Right renal pelvis (tissue), 4 donors: ENCODE measurements around the gene LDB2. TPM values are rescaled to one million over a fixed set of nuclear protein-coding genes. Genes with fewer than 3 reads are reported as not detected.

Experiments
- DNase-seq, 4 donors: peaks; one replicate each; pipeline ENCODE4 v3.0.0-alpha.2; 2013; ENCODE audit warnings: low read depth in 4 of 4, low spot score in 3 of 4, missing footprints in 1 of 4
- polyA plus RNA-seq, 4 donors: library from polyadenylated mRNA; unstranded; fragments of 120-200 nt; gene quantifications; one replicate each; pipeline ENCODE4 v1.2.1, GENCODE V29; 2013; ENCODE audit not compliant: insufficient read length in 4 of 4

Gene LDB2
- polyA plus RNA-seq, 4 donors: 84.4 to 109 (median 108) TPM

DNA sequence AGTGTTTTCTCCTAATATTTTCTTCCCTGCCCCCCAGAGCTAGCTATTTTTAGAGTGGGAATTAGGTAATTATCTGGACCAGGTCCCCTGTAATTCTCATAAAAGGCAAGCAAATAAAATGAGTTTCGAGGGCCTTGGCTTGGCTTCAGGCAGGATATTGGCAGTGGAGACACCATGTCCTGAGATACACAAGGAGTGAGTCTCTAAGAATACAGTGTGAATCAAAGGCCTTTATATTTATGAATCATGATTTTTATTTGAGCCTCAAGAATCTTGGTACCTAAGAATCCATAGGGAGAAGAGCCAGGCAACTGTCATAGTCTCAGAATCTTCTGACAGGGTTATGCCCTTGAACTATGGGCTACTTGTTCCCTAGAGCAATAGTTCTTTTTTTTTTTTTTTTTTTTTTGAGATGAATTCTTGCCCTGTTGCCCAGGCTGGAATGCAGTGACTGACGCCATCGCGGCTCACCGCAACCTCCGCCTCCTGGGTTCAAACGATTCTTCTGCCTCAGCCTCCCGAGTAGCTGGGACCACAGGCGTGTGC lies 205.4 kb downstream of the LDB2 start:
- DNase-seq: no peak

DNA sequence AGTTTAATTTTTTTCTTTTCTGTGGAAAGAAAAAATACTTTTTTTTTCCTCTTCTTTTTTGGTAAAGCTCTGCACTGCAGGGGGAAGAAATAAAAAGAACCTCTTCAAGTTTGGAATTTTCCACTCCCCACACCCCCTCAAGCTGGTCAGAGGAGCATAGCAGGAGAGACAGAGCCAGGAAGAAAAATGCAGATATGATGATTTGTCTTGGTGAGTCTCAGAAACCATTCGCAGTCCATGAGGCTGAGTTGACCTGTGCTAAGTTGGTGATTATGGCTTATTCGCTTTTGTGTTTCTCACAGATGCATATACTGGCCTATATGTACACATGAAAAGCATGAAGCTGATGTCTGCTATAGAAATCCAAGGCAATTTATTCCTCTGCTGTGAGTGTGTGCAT lies 205.9 kb downstream of the LDB2 start:
- no peak for DNase-seq

DNA sequence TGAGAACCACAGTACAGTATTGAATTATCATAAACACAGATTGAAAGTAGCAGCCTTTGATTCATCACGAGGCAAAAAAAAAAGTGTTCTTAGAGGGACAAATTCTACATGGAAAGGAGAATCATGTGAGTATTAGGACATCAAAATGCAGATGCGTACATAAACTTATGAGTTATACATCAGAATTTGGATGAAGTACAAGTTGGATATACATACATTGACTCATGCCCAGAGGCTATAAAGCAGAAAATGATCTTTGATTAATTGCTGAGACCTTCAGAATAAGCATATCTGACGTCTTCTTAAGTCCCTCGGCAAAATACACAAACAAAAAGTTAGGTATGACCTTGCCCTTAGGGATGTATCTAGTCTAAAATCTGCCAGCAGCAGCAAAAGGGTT lies 206.4 kb downstream of the LDB2 start:
- DNase-seq: no peak

DNA sequence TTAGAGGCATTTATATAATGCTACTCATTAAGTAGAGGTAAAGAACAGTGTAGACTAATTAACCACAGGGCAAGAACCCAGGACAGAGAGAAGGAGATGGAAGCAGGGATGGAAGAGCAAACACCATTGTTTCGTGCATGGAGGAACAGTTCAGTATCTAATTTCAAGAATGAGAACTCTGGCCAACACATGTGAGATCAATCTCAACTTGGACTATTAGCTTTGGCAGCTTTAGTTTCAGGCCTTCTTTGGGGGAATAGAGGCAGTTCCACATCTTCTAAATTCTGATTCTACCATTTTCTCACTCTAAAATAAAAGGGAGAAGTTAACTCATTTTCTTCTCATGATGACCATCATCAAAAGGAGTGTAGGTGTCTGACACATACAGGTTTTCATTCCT lies 207.0 kb downstream of the LDB2 start:
- no peak for DNase-seq

DNA sequence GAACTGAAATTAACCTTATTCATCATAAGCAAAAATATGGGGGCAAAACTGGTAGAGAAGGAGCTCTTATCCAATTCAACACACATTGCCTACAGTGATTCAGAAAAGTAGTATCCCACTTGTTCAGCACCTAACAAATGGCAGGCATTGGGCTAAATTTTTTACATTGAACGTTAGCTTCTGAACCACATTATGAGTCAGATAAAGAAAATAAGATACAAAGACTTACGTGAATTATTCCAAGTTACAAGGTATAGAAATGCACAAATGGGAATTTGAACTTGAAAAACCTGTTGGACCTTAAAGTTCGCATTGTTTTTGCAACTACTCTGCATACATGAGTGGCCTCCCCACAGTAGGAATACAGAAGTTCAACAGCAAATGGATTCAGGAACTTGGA lies 210.6 kb downstream of the LDB2 start:
- DNase-seq: no peak

DNA sequence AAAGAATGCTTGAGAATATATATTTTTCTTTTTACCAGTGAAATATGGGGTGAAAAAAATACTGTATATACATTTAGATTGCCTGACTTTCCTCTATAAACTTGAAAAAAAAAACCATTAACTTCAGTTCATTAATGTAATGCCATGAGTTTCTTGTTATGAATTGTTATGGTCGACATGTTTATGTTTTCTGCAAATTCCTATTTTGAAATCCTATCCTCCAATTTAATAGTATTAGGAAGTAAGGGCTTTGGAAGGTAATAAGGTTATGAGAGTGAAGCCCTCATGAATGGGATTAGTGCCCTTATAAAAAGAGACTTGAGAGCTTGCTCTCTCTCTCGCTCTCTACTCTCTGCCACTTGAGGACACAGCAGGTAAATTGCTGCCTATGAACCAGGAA lies 211.4 kb downstream of the LDB2 start:
- DNase-seq: no peak

DNA sequence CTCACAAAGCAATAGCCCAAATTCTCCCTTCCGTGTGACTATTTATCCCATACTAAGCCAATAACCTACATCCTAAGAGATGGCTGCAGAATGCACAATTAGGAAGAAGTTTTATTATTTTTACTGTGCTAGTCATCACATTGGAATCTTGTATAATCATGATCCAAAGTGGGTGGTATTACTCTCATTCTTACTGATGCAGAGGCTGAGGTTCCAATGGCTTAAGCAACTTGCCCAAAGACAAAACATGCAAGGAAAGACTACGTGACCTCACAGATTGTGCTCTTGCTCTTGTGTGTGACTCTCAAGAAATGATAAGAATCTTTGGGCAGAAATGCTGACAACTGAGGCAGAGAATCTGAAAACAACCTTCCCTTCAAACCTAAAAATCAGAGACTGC lies 212.2 kb downstream of the LDB2 start:
- no peak for DNase-seq

DNA sequence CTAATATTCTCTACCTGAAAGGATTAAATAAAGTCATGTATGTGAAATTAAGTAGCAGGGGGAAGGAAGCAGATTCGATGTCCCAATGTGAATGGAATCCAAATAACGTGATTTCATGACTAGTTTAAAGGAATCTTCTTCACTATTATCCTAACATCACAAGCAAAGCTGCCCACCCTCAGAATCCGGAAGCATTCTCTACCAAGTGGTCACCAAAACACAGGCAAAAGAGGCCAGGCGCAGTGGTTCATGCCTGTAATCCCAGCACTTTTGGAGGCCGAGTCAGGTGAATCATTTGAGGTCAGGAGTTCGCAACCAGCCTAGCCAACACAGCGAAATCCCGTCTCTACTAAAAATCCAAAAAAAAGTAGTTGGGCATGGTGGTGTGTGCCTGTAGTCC lies 212.9 kb downstream of the LDB2 start:
- DNase-seq: no peak

DNA sequence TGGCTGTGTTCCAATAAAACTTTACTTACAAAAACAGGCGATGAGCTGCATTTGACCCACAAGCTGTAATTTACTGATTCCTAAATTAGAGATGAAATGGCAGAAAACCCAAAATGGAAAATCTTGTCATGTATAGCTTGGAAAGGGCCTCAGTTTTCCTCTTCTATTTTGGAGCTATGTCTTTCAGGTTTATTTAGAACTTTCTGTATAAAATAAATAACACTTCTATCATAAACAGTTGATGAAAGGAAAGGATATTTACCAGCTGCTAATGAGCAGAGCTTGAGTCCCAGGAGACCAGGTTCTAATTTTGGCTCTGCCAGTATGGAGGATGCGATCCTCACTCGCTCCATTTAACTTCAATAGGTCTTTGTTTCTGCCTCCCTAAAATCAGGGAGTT lies 213.5 kb downstream of the LDB2 start:
- no peak for DNase-seq

DNA sequence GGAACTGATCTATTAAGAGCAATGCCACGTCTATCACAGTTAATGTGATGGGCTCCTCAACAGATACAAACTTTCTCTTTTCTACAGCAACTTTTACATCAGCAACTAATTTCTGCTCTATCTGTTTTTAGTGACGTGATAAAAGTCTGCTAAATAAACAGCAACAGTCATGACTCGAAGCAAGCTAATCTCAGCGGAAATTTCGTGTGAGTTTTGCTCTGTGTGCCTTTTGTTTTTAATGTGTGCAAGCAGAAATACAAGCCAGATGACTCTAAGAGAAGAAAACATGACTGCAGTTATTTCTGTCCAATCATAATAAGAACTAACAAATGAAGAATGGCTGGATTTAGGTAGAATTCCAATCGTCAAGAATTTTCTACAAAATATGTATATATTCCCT lies 214.3 kb downstream of the LDB2 start:
- no peak for DNase-seq

DNA sequence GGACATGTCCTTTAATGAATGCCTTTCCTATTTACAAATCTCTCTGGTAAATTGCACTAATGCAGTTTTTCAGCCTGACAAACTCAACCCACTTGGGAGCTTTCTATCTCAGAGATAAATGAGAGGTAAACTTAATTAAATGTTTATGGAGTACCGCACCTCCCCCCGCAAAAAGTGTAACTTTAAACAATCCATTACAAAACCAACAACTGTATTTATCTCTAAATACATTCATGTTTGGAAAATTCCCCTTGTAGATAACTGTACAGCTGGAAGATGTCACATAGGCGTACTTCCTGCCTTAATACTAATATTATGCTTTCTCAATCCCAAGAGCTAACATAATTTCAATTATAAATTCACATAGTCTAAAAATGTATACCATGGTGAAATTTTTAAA lies 215.5 kb downstream of the LDB2 start:
- DNase-seq: no peak

DNA sequence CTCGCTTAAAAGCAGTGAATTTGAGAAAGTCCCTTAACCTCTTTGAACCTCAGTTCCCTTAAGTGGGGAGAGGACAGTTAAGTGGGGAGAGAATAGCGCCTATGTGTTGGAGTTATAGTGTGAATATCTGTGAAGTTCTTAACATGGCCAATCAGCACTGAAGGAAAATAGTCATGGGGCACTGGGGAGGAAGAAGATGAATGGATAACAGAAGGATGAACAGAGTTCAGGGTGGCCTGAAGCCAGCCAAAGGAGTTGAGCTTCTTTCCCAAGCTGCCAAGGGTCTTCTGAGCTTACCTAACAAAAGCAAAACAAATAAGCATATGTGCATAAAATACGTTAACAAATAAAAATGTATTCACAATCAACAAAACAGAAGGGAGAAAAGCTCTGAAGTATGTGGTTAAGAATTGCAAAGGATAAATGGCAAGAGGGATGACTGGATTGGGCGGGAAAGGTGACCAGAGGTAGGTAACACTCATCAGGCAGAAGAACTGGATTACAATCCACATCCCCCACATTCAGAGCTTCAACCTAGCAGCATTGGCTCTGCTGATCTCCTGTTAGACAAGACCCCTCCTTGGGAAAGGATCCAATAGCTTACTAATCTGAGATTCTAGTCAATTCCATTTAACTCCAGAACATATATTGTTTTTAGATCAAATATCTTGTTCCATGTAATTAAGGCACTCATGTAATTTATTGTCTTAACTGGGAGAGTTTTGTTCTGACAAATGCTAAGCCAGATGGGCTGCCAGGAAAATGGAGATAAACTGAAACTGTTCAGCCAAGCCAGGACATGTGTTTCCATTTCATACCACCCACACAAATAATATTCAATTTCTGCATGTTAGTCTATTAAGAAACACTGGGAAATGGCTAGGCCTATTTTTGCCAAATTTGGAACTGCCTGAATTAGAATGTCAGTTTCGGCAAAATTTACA lies 221.2 kb downstream of the LDB2 start:
- no peak for DNase-seq

DNA sequence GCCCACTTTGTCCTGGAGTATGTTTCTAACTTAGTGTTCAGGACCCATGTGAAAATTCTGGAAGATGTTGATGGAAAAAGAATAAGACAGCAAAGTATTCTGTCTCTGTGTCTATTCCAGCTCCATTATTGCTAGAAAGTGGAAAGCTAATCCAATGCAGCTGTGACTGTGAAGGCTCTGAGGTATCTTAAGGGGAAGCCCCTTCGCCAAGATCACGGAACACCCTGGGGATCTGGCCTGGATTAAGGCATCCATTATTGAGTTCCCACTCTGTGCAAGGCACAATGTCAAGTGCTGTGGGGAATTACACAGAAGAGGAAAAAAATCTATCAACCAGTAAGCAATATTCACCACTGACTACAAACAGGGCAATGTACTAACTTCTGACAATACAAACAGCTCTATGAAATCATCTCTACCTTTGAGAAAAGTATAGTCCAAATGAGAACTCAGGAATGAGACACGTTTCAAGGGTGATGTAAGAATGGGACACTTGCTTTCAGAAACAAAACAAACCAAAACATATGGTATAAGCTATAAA lies 222.1 kb downstream of the LDB2 start:
- DNase-seq: no peak

DNA sequence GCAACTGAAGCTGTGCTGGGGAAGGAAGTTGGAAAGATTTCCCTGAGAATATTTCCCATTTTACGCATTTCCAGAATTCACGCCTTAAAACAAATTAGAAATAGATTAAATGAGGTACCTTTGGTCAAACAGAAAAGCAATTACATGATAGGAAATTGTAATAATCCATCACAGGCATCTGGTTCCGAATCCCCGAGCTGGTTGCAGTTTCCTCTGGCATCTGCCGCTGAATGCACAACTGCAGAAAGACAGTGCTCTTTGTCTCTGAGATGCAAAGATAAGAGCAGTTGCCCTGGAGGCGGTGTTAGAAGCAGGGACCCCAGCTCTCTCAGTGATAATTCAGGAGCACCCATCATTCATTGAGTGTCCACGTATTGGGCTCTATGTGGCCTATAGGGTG lies 224.4 kb downstream of the LDB2 start:
- DNase-seq: no peak

DNA sequence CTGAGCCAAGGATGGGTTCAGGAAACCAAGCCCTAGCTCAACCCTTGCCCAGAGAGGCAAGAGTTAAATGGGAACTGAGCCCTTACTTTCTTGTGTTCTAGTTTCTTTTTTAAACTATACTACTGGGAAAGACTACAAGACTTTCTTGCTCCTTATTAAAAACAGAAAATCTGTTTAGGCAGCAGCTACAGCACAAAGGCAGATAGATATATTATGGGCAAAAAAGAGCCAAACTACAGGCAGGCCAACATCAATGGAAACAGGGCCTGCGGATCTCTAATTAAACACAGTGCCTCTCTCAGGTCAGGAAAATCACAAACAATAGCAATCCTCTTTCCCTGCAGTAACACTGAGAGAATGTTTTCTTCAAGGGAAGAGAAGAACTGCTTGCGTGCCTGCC lies 226.0 kb downstream of the LDB2 start:
- no peak for DNase-seq

DNA sequence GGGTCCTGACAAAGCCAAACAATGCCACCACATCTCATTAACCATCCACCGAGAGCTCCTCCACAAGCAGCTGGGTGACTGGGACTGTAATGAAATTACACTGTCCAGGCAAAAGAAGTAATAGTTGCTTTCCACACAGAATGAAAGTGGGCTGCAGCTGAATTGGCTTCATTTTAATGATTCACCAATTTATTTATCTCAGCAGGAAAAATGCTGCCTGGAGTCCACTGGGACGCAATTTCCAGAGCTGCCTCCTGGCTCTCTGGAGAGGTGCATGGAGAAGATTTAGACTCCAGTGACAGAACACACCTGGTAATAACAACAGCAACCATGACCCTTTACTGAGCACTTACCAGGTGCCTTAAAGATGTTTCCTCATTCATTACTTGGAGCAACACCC lies 226.7 kb downstream of the LDB2 start:
- DNase-seq: no peak

DNA sequence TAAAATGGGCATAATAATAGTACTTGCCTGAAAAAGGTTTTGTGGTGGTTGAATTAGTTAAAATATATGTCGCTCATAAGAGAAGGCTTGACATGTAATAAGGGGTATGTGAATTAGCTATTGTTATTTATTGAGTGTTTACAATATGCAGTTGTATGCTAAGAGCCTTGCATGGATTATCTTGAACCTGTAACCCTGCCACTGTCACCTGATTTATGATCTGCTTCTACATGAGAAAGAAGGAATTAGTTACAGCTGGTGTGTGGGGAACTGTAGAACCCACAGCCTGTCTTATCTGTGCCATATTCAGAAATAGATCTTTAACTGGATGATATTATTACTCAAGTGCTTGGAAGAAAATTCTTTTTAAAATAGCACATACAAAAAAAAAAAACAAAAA lies 227.7 kb downstream of the LDB2 start:
- DNase-seq: no peak

DNA sequence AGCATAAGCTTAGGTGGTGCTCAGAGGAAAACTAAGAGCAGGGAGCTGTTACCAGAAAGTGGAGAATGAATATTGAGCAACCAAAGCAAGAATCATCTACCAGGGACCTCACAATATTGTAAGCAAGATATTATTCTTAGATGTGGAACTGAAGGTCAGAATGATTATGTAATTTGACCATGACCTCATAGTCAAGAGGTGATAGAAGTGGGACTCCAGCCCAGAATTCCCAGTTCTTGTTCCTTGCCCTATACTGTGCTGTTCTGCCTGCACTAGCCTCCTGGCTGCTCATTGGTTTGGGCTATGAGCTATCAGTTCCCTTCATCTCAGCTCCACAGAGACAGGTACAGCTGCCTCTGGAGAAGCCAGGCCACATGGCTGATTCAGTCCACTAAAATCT lies 229.4 kb downstream of the LDB2 start:
- DNase-seq: no peak

DNA sequence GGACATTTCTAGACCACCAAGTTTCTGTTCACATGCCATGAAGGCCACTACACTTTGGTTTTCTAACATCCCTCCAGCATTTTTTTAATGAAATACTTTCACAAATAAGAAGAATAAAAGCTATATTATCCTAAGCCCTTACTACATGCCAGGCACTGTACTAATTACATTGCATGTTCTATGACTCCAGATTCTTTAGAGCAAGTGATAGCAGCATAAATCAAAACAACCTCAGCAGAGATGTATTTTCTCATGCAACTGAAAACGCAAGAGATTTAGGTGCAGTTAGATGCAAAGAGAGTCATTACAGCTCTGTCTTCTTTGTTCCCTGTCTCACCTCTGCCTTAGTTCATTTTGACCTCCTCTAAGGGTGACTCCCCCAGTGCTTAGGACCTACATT lies 230.0 kb downstream of the LDB2 start:
- no peak for DNase-seq

DNA sequence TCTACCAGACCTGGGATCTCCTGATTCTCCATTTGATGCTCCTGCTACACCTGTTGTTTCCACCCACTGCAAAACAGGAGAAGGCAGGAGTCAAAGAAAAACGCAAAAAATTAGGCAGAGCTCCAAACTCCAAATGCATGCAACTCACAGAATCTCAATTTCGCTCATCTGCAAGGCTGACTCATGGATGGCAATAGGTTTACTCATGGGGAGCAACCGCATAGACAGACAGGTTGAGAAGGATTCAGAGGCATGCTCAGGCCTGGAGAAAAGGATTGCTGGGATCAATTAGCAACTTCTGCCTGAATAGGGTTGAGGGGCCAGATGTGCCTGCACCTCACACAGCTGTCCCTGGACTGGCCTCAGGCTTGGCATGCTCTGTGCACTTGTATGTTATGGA lies 231.0 kb downstream of the LDB2 start:
- DNase-seq: no peak

DNA sequence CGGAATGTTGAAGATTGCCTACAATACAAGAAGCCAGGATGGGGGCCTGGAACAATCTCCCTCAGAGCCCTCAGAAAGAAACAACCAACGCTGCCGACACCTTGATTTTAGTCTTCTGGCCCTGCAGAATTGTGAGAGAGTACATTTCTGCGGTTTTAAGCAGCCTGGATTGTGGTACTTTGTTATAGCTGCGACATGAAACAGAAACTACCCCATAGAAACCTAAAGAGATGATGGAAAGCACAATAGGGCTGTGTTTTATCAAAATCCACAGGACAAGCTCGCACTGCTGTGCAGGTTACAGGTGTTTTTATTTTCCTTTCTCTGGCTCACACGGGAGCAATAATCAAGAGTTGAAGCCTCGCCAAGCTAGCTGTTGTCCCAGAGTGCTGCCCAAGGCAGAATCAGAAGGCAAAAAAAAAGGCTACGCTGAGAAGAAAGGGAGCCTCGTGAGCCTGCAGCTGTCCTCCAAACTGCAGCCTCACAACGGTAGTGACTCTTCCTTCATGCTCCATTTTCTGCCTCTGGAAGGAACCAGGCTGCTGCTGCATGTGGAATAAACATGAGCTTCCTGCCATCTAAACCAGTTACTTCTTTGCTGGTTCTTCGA lies 232.4 kb downstream of the LDB2 start:
- DNase-seq: no peak

DNA sequence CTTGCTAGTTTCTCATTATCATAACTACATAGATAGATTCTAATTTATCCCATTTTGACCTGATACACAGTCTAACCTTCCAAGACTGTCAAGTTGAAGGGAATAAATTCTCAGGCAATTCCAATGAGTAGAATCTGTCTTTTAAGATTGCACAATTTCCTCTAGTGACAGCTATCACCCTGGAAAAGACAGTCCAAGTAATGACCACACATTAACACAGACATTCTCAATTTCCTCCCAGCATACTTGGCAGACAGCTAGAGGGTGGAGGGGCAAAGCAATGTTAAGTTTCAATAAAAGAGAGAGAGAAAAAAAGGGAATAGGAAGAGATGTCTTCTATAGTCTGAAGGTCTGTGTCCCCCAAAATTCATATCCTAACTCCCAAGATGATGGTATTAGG lies 234.7 kb downstream of the LDB2 start:
- no peak for DNase-seq
